Endothelial cell of umbilical vein (primary cell): ENCODE results near the gene ZNF471. TPM values are rescaled to one million over a fixed set of nuclear protein-coding genes. Genes with fewer than 3 reads are reported as not detected.

Experiments used
- BruUV-seq: library from RNA; stranded (reverse); fragments of 400-500 nt; replicated peaks from 2 replicates; lab custom pipeline; 2021; lab: Mats Ljungman, UMichigan
- CTCF ChIA-PET: fragments of 300-600, 350-600 bp; sonication (Branson Sonifier 250); formaldehyde crosslinking; loops from one replicate; lab custom pipeline; 2021; ENCODE audit warnings: antibody characterized with exemption, inconsistent platforms; lab: Charles Lee
- POLR2A ChIA-PET: fragments of 300-600, 350-600 bp; sonication (Branson Sonifier 250); formaldehyde crosslinking; loops from one replicate; lab custom pipeline; 2021; ENCODE audit warnings: antibody characterized with exemption, inconsistent platforms; lab: Charles Lee
- DNase-seq: peaks from one replicate; pipeline ENCODE4 v3.0.0-alpha.2; 2011; ENCODE audit warnings: low read depth, low spot score
- FAIRE-seq: peaks from 2 replicates; lab custom pipeline; 2011; peaks lifted over from hg19 to GRCh38; lab: Jason Lieb, UNC
- H2AFZ ChIP-seq: 2 replicates; pipeline ENCODE4 v1.6.0; 2012; ENCODE audit warnings: low read depth, low read length, control low read depth, inconsistent platforms
- H3K27ac ChIP-seq: 2 replicates; pipeline ENCODE4 v1.5.1; 2011; ENCODE audit warnings: low read depth, mild to moderate bottlenecking, control low read depth, low read length, moderate library complexity; ENCODE audit not compliant: insufficient read depth
- H3K27me3 ChIP-seq, 2 experiments: 2 replicates each; pipeline versions ENCODE4 v1.6.0 to v1.6.1; 2011; ENCODE audit warnings: low read length in 2 of 2, mixed read lengths in 1 of 2; ENCODE audit not compliant: control insufficient read depth in 2 of 2, insufficient read depth in 2 of 2
- H3K36me3 ChIP-seq, 2 experiments: 2 replicates in 1 of 2; 3 replicates in 1 of 2; pipeline ENCODE4 v1.5.1; 2011; ENCODE audit warnings: low read length in 2 of 2, mild to moderate bottlenecking in 1 of 2, moderate library complexity in 1 of 2; ENCODE audit not compliant: control insufficient read depth in 2 of 2, insufficient read depth in 2 of 2; ENCODE audit errors: extremely low read depth in 1 of 2
- H3K4me1 ChIP-seq: 3 replicates; pipeline ENCODE4 v1.5.1; 2011; ENCODE audit warnings: mild to moderate bottlenecking, low read length; ENCODE audit not compliant: control insufficient read depth, insufficient read depth; ENCODE audit errors: extremely low read depth
- H3K4me2 ChIP-seq: 2 replicates; pipeline ENCODE4 v1.6.1; 2011; ENCODE audit warnings: low read length, control low read depth, mixed read lengths; ENCODE audit not compliant: insufficient read depth
- H3K4me3 ChIP-seq, 3 experiments: fragments of 200-600 bp in 1 of 3; sonication (generic), shearing (Covaris generic) in 1 of 3; replicated peaks in 1 of 3; 2 replicates each; pipeline ENCODE4 v1.5.1; 2011 to 2016; ENCODE audit warnings: control low read depth in 3 of 3, low read length in 3 of 3, mild to moderate bottlenecking in 2 of 3, inconsistent platforms in 1 of 3, low read depth in 1 of 3, moderate library complexity in 1 of 3; ENCODE audit not compliant: insufficient read depth in 1 of 3
- H3K79me2 ChIP-seq: 2 replicates; pipeline ENCODE4 v1.6.0; 2012; ENCODE audit warnings: low read length, inconsistent platforms; ENCODE audit not compliant: control insufficient read depth, insufficient read depth
- H3K9ac ChIP-seq: replicated peaks from 2 replicates; pipeline ENCODE3; 2011; ENCODE audit warnings: low read length, control low read depth; ENCODE audit not compliant: insufficient read depth; ENCODE audit errors: extremely low read depth
- H3K9me1 ChIP-seq: replicated peaks from 3 replicates; pipeline ENCODE4 v1.6.0; 2011; ENCODE audit warnings: mild to moderate bottlenecking, low read length; ENCODE audit not compliant: control insufficient read depth, insufficient read depth; ENCODE audit errors: extremely low read depth
- H3K9me3 ChIP-seq: replicated peaks from 2 replicates; pipeline ENCODE4 v1.5.1; 2012; ENCODE audit warnings: low read length, inconsistent platforms; ENCODE audit not compliant: control insufficient read depth, insufficient read depth
- H4K20me1 ChIP-seq: replicated peaks from 2 replicates; pipeline ENCODE3; 2011; ENCODE audit warnings: mild to moderate bottlenecking, low read length; ENCODE audit not compliant: control insufficient read depth, insufficient read depth; ENCODE audit errors: extremely low read depth
- EZH2 ChIP-seq: IDR thresholded peaks from 2 replicates; pipeline ENCODE4 v1.6.1; 2012; ENCODE audit warnings: borderline replicate concordance, low read depth, mild to moderate bottlenecking, moderate library complexity, low read length, inconsistent platforms; ENCODE audit not compliant: severe bottlenecking
- FOS ChIP-seq: IDR thresholded peaks from 2 replicates; pipeline ENCODE4 v1.6.1; 2011; ENCODE audit warnings: mild to moderate bottlenecking, low read length, moderate library complexity, borderline replicate concordance; ENCODE audit not compliant: insufficient read depth
- GATA2 ChIP-seq: IDR thresholded peaks from 2 replicates; pipeline ENCODE4 v1.7.0; 2011; ENCODE audit warnings: low read depth, mild to moderate bottlenecking, moderate library complexity, mixed read lengths, low read length; ENCODE audit not compliant: insufficient read length, insufficient read depth
- JUN ChIP-seq: IDR thresholded peaks from 2 replicates; pipeline ENCODE4 v1.6.1; 2011; ENCODE audit warnings: borderline replicate concordance, low read depth; ENCODE audit not compliant: insufficient read length, insufficient read depth
- MYC ChIP-seq: IDR thresholded peaks from one replicate; pipeline ENCODE4 v1.6.1; 2011; ENCODE audit warnings: mild to moderate bottlenecking, low read depth, low read length
- POLR2A ChIP-seq: IDR thresholded peaks from 2 replicates; pipeline ENCODE4 v1.6.1; 2012; ENCODE audit warnings: low read depth, mild to moderate bottlenecking, control low read depth, low read length
- POLR2AphosphoS5 ChIP-seq: IDR thresholded peaks from 2 replicates; pipeline ENCODE4 v1.6.1; 2012; ENCODE audit warnings: low read depth, mild to moderate bottlenecking, control low read depth, low read length, moderate library complexity; ENCODE audit not compliant: insufficient read depth
- dilution Hi-C: fragments of 300-500 bp; cut with MboI; formaldehyde crosslinking; loops from one replicate; pipeline ENCODE4 v1.15.0; 2019; ENCODE audit warnings: low sequenced_read_pairs; ENCODE audit not compliant: extremely low pct_ligation_motif_present
- intact Hi-C: fragments of 100-400 bp; cut with micrococcal nuclease; formaldehyde crosslinking; loops from one replicate; pipeline ENCODE4 v1.10.0; 2022
- polyA plus RNA-seq, 4 experiments: library from polyadenylated mRNA; depleted of rRNA in 3 of 4; stranded (reverse) in 3 of 4; unstranded in 1 of 4; fragments of >200 nt; gene quantifications; 2 replicates each; pipeline versions ENCODE4 v1.2.1 to v1.2.3, GENCODE V29; 2011 to 2012; ENCODE audit warnings: missing spikeins in 1 of 4
- total RNA-seq: library from RNA; stranded (reverse); gene quantifications from 2 replicates; pipeline ENCODE4 v1.2.3, GENCODE V29; 2021
- TF ChIP-seq, protein P1 (sequence below): IDR thresholded peaks from 2 replicates; pipeline ENCODE4 v1.6.1; 2011; ENCODE audit not compliant: insufficient read depth, insufficient read length
- TF ChIP-seq, protein P2 (sequence below), 2 donors: IDR thresholded peaks; 1 replicate in 1 of 2; 2 replicates in 1 of 2; pipeline ENCODE4 v1.5.1; 2011; ENCODE audit warnings: low read length in 2 of 2, mild to moderate bottlenecking in 2 of 2, moderate library complexity in 2 of 2, control low read depth in 1 of 2, inconsistent platforms in 1 of 2, low read depth in 1 of 2; ENCODE audit not compliant: insufficient read depth in 1 of 2; ENCODE audit errors: extremely low read depth in 1 of 2

ZNF471 gene
- total and polyA plus RNA-seq, 2 donors (not counting 3 experiments of a cell fraction or from before 2014, with no cell fraction given): 0.92 to 3.1 TPM

DNA sequence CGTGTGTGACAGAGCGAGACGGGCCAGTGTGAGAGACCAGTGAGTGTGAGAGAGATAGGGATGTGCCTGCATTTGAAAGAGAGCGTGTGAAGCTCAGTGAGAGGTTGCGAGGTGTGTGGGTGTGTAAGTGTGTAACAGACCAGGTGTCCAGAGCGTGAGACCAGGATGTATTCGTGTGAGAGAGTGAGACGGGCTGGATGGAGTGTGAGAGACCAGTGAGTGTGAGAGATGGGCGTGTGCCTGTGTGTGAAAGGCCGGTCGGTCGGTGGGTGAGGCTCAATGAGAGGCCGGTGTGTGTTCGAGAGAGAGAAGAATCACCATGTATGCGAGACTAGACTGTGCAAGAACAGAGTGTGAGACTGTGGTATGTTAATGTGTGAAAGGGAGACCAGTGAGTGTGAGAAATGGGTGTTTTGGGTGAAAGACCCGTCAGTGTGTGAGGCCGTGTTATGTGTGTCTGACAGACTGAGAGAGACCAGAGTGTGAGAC, 679 bp downstream of the ZNF471 start:
- Histone ChIP-seq H3K9ac (peak overlapping the region; percentile 80), H3K36me3 (no peaks in the 10 kb centered on the region), H4K20me1 (no peaks in the 10 kb centered on the region), H3K4me1 (peaks cover 3% of the 10 kb centered on the region), H3K9me3 (no peaks in the 10 kb centered on the region), H3K4me2 (peak overlapping the region; percentile 86), H3K4me3 (peak overlapping the region; percentile 44 to 78 (median 61)), H3K79me2 (no peaks in the 10 kb centered on the region), H3K27me3 (no peaks in the 10 kb centered on the region), H3K27ac (no peak overlapping the region), H2AFZ (peak overlapping the region; percentile 98), H3K9me1 (no peaks in the 10 kb centered on the region)
- DNase-seq (no peak), FAIRE-seq (no peak)
- ChIA-PET POLR2A (no interaction called here), CTCF (no interaction called here)
- intact Hi-C loops (loop anchor here (1.0 kb wide), 1 partner anchor 59 kb away; the partner anchor contains the start of gene ZNF470), dilution Hi-C loops (no loop called here)
- TF ChIP-seq POLR2AphosphoS5: no peak
- no peak for TF ChIP-seq MYC
- TF ChIP-seq FOS: no peak
- TF ChIP-seq, protein P1, sequence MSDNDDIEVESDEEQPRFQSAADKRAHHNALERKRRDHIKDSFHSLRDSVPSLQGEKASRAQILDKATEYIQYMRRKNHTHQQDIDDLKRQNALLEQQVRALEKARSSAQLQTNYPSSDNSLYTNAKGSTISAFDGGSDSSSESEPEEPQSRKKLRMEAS: no peak
- no peak for TF ChIP-seq GATA2
- no peak for TF ChIP-seq EZH2
- TF ChIP-seq, protein P2, sequence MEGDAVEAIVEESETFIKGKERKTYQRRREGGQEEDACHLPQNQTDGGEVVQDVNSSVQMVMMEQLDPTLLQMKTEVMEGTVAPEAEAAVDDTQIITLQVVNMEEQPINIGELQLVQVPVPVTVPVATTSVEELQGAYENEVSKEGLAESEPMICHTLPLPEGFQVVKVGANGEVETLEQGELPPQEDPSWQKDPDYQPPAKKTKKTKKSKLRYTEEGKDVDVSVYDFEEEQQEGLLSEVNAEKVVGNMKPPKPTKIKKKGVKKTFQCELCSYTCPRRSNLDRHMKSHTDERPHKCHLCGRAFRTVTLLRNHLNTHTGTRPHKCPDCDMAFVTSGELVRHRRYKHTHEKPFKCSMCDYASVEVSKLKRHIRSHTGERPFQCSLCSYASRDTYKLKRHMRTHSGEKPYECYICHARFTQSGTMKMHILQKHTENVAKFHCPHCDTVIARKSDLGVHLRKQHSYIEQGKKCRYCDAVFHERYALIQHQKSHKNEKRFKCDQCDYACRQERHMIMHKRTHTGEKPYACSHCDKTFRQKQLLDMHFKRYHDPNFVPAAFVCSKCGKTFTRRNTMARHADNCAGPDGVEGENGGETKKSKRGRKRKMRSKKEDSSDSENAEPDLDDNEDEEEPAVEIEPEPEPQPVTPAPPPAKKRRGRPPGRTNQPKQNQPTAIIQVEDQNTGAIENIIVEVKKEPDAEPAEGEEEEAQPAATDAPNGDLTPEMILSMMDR (IDR thresholded peaks at IDR 0.05; ENCODE audit: extremely low read depth in 1 of 2, insufficient read depth in 1 of 2, low read depth in 1 of 2, low read length in 2 of 2): no peak
- TF ChIP-seq POLR2A: no peak
- TF ChIP-seq JUN: no peak
- BruUV-seq: no TSS peak
